Measurements from ENCODE around the gene MACO1.

GRCh38 chr1:25431955-25432719, 1.4 kb downstream of the MACO1 start:
- TF ChIP-seq POLR2A (IDR thresholded peaks at IDR 0.05) (no peak), EP300 (IDR thresholded peaks at IDR 0.05) (no peak), POLR2AphosphoS5 (IDR thresholded peaks at IDR 0.05) (no peak)
- TF ChIP-seq, protein P1, sequence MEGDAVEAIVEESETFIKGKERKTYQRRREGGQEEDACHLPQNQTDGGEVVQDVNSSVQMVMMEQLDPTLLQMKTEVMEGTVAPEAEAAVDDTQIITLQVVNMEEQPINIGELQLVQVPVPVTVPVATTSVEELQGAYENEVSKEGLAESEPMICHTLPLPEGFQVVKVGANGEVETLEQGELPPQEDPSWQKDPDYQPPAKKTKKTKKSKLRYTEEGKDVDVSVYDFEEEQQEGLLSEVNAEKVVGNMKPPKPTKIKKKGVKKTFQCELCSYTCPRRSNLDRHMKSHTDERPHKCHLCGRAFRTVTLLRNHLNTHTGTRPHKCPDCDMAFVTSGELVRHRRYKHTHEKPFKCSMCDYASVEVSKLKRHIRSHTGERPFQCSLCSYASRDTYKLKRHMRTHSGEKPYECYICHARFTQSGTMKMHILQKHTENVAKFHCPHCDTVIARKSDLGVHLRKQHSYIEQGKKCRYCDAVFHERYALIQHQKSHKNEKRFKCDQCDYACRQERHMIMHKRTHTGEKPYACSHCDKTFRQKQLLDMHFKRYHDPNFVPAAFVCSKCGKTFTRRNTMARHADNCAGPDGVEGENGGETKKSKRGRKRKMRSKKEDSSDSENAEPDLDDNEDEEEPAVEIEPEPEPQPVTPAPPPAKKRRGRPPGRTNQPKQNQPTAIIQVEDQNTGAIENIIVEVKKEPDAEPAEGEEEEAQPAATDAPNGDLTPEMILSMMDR (IDR thresholded peaks at IDR 0.05) = no peak
